ENCODE results near the gene ETV3. TPM values are rescaled to one million over a fixed set of nuclear protein-coding genes. Genes with fewer than 3 reads are reported as not detected.

Gene ETV3
- total and polyA plus RNA-seq, 7 donors, result 5.5 to 22.7 (median 16.3) TPM

DNA sequence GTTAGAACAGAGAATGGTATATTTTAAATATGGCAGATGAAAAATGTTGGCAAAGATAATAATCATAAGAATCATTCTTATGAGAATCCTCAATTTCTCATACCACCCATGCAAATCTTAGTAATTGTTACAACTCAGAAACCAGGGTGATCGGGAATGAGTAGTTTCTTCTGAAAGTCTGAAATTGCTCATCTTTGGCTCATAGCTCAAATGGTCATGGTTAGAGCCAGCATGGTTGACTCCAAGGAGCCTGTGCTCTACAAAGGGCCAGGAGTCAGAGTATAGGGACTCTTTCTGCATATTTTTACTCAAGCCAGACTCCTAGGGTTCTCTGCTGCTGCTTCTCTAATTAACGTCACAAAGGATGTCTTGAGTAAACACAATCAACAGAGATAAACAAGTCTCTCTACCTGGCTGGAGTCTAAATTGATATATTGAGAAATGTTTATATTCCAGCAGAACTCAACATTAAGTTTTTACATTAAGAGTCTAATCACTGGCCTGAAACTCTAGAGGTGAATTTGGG is 1.9 kb upstream of the ETV3 start:
- 59 to 69% (median 62%) methylated on average over 2 of the region's 2 CpGs for WGBS, 3 donors
- Histone ChIP-seq H3K27me3 (ENCODE audit: insufficient read depth in 3 of 3, low read length in 2 of 3) (no peaks in the 10 kb centered on the region), H3K27ac (no peak overlapping the region), H3K9me3 (no peaks in the 10 kb centered on the region), H3K4me1 (peaks cover 20% of the 10 kb centered on the region), H3K4me3 (no peak overlapping the region), H3K36me3 (ENCODE audit: insufficient read depth in 1 of 2, low read depth in 1 of 2) (peaks cover under 1 to 11% of the 10 kb centered on the region in 2 donors)
- DNase-seq, result no peak
- no peak for ATAC-seq
- intact Hi-C loops (cut with DNase I), result no loop called here
- TF ChIP-seq, protein P1, sequence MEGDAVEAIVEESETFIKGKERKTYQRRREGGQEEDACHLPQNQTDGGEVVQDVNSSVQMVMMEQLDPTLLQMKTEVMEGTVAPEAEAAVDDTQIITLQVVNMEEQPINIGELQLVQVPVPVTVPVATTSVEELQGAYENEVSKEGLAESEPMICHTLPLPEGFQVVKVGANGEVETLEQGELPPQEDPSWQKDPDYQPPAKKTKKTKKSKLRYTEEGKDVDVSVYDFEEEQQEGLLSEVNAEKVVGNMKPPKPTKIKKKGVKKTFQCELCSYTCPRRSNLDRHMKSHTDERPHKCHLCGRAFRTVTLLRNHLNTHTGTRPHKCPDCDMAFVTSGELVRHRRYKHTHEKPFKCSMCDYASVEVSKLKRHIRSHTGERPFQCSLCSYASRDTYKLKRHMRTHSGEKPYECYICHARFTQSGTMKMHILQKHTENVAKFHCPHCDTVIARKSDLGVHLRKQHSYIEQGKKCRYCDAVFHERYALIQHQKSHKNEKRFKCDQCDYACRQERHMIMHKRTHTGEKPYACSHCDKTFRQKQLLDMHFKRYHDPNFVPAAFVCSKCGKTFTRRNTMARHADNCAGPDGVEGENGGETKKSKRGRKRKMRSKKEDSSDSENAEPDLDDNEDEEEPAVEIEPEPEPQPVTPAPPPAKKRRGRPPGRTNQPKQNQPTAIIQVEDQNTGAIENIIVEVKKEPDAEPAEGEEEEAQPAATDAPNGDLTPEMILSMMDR (IDR thresholded peaks at IDR 0.05), result no peak

DNA sequence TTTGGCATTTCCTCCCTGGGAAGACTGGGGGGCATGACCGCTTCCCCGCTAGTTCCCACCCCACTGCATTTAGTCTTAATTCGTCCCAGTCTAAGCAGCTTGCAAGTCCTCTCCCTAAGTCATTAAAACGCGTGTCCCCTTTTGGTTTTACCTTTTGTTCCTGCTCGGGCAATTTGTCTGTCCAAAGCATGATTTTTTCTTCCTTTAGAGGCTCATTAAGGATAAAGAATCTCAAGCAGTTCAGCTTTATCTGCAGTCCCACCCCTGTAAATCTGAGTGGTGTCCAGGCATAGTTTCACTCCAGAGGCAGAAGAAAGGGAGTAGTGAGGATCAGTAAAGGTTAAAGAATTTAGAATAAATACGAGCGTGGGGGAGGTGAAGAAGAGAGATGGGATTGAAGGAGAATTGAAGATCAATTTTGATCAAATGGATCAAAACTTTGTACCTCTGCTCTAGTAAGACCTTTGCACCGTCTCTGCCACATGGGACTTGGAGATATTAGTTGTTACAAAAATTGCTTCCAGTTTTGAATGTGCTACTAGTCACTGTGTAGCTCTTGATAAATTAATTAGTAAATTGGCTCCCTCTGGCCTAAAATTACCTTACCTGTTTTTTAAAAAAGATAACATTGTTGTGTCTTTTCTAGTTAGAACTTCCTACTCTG is 989 bp upstream of the ETV3 start:
- DNase-seq (no peak), ATAC-seq (peak in 1 of 4 donors; percentile 7)
- H3K4me3 ChIP-seq, result peak overlapping the region; percentile 97
- H3K36me3 ChIP-seq (ENCODE audit: insufficient read depth in 1 of 2, low read depth in 1 of 2), result peaks cover 8 to 20% of the 10 kb centered on the region in 2 donors
- TF ChIP-seq, protein P1 (IDR thresholded peaks at IDR 0.05), result no peak
- intact Hi-C loops (cut with DNase I), result no loop called here
- H3K27me3 ChIP-seq (ENCODE audit: insufficient read depth in 3 of 3, low read length in 2 of 3), result no peaks in the 10 kb centered on the region
- peak overlapping the region; percentile 92 for H3K27ac ChIP-seq
- H3K9me3 ChIP-seq, result no peaks in the 10 kb centered on the region
- peaks cover 20% of the 10 kb centered on the region for H3K4me1 ChIP-seq
- WGBS, 3 donors, result 25 to 29% (median 25%) methylated on average over 9 of the region's 9 CpGs

DNA sequence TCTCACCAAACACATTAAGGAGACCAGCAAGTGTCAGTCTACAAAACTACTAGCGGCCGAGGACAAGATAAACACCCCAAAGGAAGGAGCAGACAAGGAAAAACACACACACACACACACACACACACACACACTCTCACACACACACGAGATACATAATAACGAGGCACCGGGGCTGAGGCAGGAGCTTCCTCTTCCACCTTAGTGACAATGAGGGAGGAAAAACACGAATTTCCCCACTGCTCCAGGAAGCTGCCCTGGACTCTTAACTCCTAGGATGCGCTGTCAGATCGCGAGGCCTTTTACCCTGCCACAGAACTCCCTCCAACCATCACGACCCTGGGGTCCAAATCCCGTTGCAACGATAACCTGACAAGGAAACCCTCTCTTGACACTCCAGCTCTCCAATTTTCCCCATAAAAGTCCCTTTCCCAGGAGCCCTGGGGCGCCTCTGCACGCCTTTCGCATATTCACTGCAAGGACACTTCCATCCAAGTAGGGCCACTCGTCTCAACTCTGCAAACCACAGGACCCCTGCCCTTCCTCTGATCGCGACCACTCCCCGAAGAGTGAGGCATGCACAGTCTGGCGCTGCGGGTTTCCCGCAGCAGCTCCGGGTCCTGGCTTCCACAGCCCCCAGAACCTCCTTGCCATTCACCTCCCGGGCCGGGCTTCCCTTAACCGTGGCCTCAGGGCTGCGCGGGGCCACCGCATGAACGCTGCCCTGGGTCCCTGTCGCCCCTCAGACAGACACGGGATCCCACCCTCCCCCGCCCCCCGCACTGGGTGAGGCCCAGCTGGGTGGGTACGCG is 581 bp downstream of the ETV3 start:
- Histone ChIP-seq H3K4me3 (peak overlapping the region; percentile 97), H3K27ac (peak overlapping the region; percentile 92), H3K9me3 (no peaks in the 10 kb centered on the region), H3K36me3 (ENCODE audit: insufficient read depth in 1 of 2, low read depth in 1 of 2) (peaks cover 15 to 36% of the 10 kb centered on the region in 2 donors), H3K27me3 (ENCODE audit: insufficient read depth in 3 of 3, low read length in 2 of 3) (no peaks in the 10 kb centered on the region), H3K4me1 (peaks cover 20% of the 10 kb centered on the region)
- intact Hi-C loops (cut with DNase I), result no loop called here
- no peak for DNase-seq
- TF ChIP-seq, protein P1 (IDR thresholded peaks at IDR 0.05), result no peak
- 0 to 1% (median 0%) methylated on average over 35 to 36 of the region's 36 CpGs for WGBS, 3 donors
- peak in 1 of 4 donors; percentile 47 for ATAC-seq

DNA sequence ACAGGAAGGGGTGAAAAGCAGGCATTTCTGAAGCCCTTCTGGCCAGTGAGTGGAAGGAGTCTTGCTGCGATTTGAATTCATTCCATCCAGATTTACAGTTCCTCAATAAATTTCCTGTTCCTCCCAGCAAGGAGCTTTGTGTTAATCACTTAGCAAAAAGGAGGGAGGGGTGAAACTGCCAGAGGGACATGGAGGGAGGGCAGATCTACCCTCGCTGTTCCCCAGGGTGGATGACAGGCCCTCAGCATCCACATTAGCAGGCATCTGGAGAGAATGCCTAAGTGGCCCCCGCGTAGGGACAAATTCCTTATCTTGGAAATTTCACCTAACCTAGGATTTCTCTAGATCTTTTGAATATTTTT is 1.2 kb downstream of the ETV3 start:
- ATAC-seq (no peak), DNase-seq (no peak)
- 10 to 15% (median 12%) methylated on average over 4 of the region's 4 CpGs for WGBS, 3 donors
- intact Hi-C loops (cut with DNase I), result no loop called here
- Histone ChIP-seq H3K27me3 (ENCODE audit: insufficient read depth in 3 of 3, low read length in 2 of 3) (no peaks in the 10 kb centered on the region), H3K4me3 (peak overlapping the region; percentile 97), H3K9me3 (no peaks in the 10 kb centered on the region), H3K27ac (no peak overlapping the region), H3K36me3 (ENCODE audit: insufficient read depth in 1 of 2, low read depth in 1 of 2) (peaks cover 15 to 42% of the 10 kb centered on the region in 2 donors), H3K4me1 (peaks cover 20% of the 10 kb centered on the region)
- TF ChIP-seq, protein P1 (IDR thresholded peaks at IDR 0.05), result no peak
